IPS-15b (cell line): ENCODE data around the gene RASGRF2.

Source experiments
- H3K27me3 ChIP-seq: one replicate; pipeline ENCODE4 v1.6.1; 2013; ENCODE audit warnings: low read length; ENCODE audit not compliant: control insufficient read depth, insufficient read depth
- H3K36me3 ChIP-seq: one replicate; pipeline ENCODE4 v1.6.1; 2013; ENCODE audit warnings: low read length; ENCODE audit not compliant: control insufficient read depth, insufficient read depth
- H3K4me1 ChIP-seq: one replicate; pipeline ENCODE4 v1.6.1; 2013; ENCODE audit warnings: mild to moderate bottlenecking, low read length; ENCODE audit not compliant: control insufficient read depth, insufficient read depth
- H3K4me3 ChIP-seq: one replicate; pipeline ENCODE4 v1.5.1; 2013; ENCODE audit warnings: low read depth, low read length
- H3K9ac ChIP-seq: one replicate; pipeline ENCODE4 v1.6.1; 2013; ENCODE audit warnings: low read depth, mild to moderate bottlenecking, low read length
- H3K9me3 ChIP-seq: one replicate; pipeline ENCODE4 v1.6.1; 2013; ENCODE audit warnings: mild to moderate bottlenecking, low read length; ENCODE audit not compliant: control insufficient read depth, insufficient read depth

Gene RASGRF2

DNA sequence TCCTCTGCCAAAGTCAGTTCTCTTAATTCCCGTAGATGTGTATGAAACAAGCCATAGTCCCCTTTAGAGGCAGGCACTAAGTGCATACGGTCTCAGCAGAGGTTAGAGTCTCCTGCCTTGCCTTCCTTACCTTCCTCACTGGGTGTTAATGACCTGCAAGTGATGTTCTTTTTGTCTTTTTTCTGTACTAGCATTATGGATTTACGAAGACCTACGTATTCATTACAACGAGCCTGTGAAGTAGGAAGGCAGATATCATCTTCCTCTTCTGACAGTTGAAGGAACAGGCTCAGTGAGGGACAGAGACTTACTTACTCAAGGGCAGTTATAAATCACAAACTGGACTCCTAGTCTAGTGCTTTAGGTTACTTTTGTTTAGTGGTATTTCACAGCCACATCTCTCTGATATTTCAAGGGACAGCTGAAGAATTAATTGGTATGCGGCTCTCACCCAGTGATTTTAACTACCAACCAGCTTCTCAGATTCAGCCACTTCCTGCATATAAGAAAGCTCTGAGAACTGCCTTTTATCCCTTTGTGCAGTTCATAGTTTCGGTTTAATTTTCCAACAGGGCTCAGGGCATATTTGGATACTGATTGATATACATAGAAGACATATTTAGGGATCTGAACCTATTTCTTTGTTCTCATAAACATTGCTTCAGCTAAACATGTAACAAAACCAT lies 187.9 kb downstream of the RASGRF2 start:
- no peak overlapping the region for H3K9ac ChIP-seq
- H3K36me3 ChIP-seq, result no peaks in the 10 kb centered on the region
- H3K27me3 ChIP-seq, result no peaks in the 10 kb centered on the region
- H3K4me1 ChIP-seq, result no peaks in the 10 kb centered on the region
- H3K4me3 ChIP-seq, result no peak overlapping the region
- no peaks in the 10 kb centered on the region for H3K9me3 ChIP-seq

DNA sequence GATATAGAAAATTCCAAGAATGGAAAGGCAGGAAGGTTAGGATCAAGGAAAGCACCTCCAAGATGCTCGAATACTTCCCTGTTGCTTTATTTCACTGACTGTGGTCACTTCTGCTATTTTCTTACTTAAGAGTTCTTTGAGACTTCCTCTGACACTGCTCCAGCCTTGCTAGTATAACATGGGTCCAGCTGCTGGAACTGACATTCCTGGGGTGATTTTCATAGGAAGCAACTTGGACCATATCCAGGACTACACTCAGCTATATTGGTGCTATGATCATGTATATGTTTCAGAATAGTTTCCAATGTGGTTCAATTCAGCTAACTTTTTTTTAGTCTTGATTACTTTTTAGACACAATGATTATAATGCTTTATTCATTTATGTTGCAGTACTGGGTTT lies 191.4 kb downstream of the RASGRF2 start:
- H3K9me3 ChIP-seq, result no peaks in the 10 kb centered on the region
- H3K9ac ChIP-seq, result no peak overlapping the region
- no peak overlapping the region for H3K4me3 ChIP-seq
- H3K27me3 ChIP-seq, result no peaks in the 10 kb centered on the region
- H3K36me3 ChIP-seq, result no peaks in the 10 kb centered on the region
- no peaks in the 10 kb centered on the region for H3K4me1 ChIP-seq

- Histone ChIP-seq H3K4me3 (no peak overlapping the region), H3K9me3 (no peaks in the 10 kb centered on the region)
These were observed 194.6 kb downstream of the RASGRF2 start for GRCh38 chr5:81154725-81155124.

DNA sequence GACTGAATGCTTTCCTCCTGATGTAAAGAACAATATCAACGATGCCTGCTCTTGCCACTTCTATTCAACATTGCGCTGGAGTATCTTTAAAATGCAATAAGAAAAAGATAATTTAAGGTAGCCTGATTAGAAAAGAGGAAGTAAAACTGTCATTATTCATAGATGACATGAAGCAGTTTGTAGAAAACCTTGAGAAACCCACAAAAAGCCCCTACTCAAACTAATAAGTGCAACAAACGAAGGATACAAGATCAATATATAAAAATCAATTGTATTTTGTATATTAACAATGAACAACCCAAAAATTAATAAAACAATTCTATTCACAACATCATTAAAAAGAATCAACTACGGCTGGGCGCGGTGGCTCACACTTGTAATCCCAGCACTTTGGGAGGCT lies 196.6 kb downstream of the RASGRF2 start:
- Histone ChIP-seq H3K4me1 (no peaks in the 10 kb centered on the region), H3K27me3 (no peaks in the 10 kb centered on the region), H3K9ac (no peak overlapping the region), H3K9me3 (no peaks in the 10 kb centered on the region), H3K4me3 (no peak overlapping the region), H3K36me3 (no peaks in the 10 kb centered on the region)

More at GRCh38 chr5:81154725-81155124, 194.6 kb downstream of the RASGRF2 start:
- Histone ChIP-seq H3K36me3 (no peaks in the 10 kb centered on the region), H3K9ac (no peak overlapping the region), H3K27me3 (no peaks in the 10 kb centered on the region), H3K4me1 (no peaks in the 10 kb centered on the region)

- Histone ChIP-seq H3K9ac (no peak overlapping the region), H3K36me3 (no peaks in the 10 kb centered on the region), H3K4me1 (no peaks in the 10 kb centered on the region), H3K27me3 (no peaks in the 10 kb centered on the region), H3K9me3 (no peaks in the 10 kb centered on the region), H3K4me3 (no peak overlapping the region)
These were observed 200.9 kb downstream of the RASGRF2 start for GRCh38 chr5:81161012-81161601.

DNA sequence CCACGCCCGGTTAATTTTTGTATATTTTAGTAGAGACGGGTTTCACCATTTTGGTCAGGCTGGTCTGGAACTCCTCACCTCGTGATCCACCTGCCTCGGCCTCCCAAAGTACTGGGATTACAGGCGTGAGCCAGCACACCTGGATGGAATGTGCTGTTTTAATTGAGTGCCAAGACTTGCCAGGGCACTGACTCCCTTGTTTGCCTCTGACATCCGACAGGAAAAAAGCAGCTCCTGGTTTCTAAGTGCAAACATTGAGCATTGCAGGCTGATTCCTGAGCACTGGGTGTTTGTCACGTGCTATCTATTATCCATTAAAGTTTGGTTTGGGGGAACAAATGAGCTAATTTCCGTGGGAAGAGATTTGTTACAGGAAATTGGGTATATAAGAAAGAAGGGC lies 202.3 kb downstream of the RASGRF2 start:
- Histone ChIP-seq H3K27me3 (no peaks in the 10 kb centered on the region), H3K9me3 (no peaks in the 10 kb centered on the region), H3K9ac (no peak overlapping the region), H3K4me3 (no peak overlapping the region), H3K36me3 (no peaks in the 10 kb centered on the region), H3K4me1 (no peaks in the 10 kb centered on the region)

GRCh38 chr5:81163651-81164050 lies 203.5 kb downstream of the RASGRF2 start:
- Histone ChIP-seq H3K4me3 (no peak overlapping the region), H3K36me3 (no peaks in the 10 kb centered on the region), H3K4me1 (no peaks in the 10 kb centered on the region), H3K27me3 (no peaks in the 10 kb centered on the region), H3K9ac (no peak overlapping the region), H3K9me3 (no peaks in the 10 kb centered on the region)

DNA sequence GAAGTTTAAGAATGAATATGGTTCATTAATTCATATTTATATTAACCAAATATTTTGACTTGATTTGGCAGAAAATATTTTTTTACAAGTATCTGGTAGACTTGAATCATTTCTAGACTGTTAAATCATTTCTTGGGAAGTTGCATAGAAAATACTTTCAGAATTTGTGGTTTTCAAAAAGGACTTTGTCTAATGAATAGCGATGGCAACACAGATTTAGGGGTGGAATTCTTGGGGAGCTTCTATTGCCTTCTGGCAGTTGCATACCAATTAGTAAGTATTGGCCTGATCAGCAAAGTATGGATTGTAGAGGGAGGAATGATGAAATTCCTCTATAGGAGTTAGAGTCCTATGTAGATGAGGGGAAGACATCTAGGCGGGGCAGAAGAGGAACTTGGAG lies 204.3 kb downstream of the RASGRF2 start:
- Histone ChIP-seq H3K9ac (no peak overlapping the region), H3K4me3 (no peak overlapping the region)

DNA sequence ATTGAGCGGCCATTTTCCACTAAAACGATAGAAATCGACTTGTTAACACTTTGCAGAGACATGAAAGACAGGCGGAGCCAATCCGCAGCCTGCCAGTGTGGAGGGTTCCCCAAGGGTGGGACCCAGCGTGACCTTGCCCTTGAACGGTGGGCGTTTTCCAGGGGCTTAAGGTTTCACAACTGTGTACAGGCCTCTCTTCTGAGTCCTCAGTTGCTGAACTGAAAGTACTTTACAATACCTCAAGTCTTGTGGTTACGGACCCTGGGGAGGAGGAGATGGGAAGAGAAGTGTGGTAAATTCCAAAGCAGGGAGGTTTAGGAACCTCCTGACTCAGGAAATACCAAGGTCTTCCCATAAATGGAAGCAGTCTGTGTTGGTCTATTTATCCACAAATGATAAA lies 204.8 kb downstream of the RASGRF2 start:
- Histone ChIP-seq H3K9me3 (no peaks in the 10 kb centered on the region), H3K4me3 (no peak overlapping the region), H3K27me3 (no peaks in the 10 kb centered on the region), H3K4me1 (no peaks in the 10 kb centered on the region), H3K9ac (no peak overlapping the region), H3K36me3 (no peaks in the 10 kb centered on the region)

More for the DNA sequence above, 204.3 kb downstream of the RASGRF2 start:
- Histone ChIP-seq H3K36me3 (no peaks in the 10 kb centered on the region), H3K9me3 (no peaks in the 10 kb centered on the region), H3K4me1 (no peaks in the 10 kb centered on the region), H3K27me3 (no peaks in the 10 kb centered on the region)

DNA sequence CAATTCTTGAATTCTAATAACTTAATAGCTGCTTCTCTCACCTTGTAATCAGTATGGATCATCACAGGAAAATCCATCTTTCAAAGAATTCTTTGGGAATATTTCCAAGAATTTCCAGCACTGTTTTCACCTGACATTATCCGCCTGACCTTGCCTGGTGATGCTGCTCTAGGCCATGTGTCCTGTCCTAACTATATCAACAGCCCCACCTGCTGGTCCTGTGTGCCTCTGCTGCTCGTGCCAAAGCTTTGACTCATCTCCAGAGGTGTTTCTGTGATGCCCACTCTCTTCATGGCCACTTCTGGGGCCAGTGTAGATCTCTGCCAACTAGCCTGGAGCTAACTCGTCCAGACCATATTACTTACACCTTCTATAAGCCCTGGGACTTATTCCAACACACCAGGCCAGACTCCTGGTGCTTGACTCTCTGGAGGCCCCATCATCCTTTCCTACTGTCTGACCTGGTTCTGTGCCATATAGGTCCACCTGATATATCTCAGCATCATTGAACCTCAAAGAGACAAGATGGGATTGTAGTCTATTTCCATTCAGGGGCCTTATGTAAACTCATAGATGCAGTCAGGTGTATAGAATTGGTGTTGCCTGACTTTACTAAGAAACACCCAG lies 205.4 kb downstream of the RASGRF2 start:
- no peak overlapping the region for H3K9ac ChIP-seq
- no peaks in the 10 kb centered on the region for H3K27me3 ChIP-seq
- no peaks in the 10 kb centered on the region for H3K36me3 ChIP-seq
- H3K9me3 ChIP-seq, result no peaks in the 10 kb centered on the region
- no peaks in the 10 kb centered on the region for H3K4me1 ChIP-seq
- H3K4me3 ChIP-seq, result no peak overlapping the region

- no peaks in the 10 kb centered on the region for H3K36me3 ChIP-seq
- no peaks in the 10 kb centered on the region for H3K4me1 ChIP-seq
- H3K9ac ChIP-seq, result no peak overlapping the region
- no peaks in the 10 kb centered on the region for H3K27me3 ChIP-seq
- no peaks in the 10 kb centered on the region for H3K9me3 ChIP-seq
- H3K4me3 ChIP-seq, result no peak overlapping the region
These were observed 206.3 kb downstream of the RASGRF2 start for GRCh38 chr5:81166430-81166829.

GRCh38 chr5:81167078-81167477 lies 206.9 kb downstream of the RASGRF2 start:
- no peak overlapping the region for H3K9ac ChIP-seq
- H3K9me3 ChIP-seq, result no peaks in the 10 kb centered on the region
- no peak overlapping the region for H3K4me3 ChIP-seq
- H3K27me3 ChIP-seq, result no peaks in the 10 kb centered on the region
- H3K4me1 ChIP-seq, result no peaks in the 10 kb centered on the region
- H3K36me3 ChIP-seq, result no peaks in the 10 kb centered on the region
